T-helper 2 cell (primary cell): ENCODE results near the gene RNF217.
"Not testable (repeated sequence)": the region's sequence is repeated elsewhere in the genome, so short reads cannot be mapped to it uniquely, and the experiment has no call there.

Experiments used
- DNase-seq, 5 experiments: peaks; one replicate each; pipeline versions ENCODE4 v3.0.0 to v3.0.0-alpha.2; 2012 to 2022

RNF217 gene

DNA sequence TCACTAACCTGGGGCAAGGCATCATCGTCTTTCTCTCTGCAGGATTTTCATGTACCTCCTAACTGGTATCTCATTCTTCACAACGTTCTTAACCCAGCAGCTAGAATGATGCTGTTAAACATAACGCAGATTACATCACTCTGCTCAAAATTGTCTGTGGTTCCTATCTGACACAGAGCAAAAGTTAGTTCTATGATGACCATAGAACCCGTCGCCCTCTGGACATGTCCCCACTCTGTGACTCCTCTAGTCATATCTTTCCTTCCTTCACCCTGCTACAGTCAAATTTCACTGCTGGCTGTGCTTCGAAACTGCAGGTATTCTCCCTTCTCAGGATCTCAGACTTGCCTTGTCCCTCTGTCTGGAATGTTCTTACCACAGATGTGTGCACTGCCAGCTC, 103.9 kb downstream of the RNF217 start:
- no peak for DNase-seq

DNA sequence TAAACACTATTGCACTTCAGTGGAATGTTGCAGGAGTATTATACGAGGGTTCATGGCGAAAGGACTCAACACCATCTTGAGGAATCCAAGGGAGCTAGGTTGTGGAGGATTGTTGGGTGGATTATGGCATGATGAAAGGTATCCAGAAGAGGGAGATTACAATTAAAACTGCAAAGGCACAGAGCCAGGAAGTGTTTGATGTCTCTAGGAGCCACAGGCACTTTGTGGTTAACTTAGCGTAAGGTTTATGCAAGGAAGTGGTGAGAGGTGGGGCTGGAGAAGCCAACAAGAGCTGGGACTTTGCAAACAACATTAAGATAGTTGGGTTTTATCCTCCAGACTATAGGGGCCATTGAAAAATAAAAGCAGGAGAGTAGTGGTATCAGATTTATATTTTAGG, 104.7 kb downstream of the RNF217 start:
- DNase-seq = peak in 1 of 5 experiments; percentile 87

DNA sequence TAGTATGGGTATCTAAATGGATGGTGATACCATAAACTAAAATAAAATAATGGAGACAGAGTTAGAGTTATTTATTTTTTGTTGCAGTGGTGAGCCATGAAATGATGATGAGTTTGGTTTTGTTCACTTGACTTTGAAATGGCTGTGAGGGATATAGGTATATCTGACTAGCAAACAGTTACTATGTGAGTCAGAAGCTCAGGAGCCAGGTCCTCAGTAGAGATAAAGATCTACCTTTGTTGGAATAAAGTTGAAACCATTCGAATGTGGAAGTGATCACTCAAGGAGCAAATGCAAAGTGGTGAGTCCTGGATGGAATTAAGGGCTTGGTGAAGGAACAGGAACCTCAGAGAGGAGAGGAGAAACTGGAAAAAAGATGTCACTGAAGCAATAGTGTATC, 105.3 kb downstream of the RNF217 start:
- peak in 1 of 5 experiments; percentile 11 for DNase-seq

DNA sequence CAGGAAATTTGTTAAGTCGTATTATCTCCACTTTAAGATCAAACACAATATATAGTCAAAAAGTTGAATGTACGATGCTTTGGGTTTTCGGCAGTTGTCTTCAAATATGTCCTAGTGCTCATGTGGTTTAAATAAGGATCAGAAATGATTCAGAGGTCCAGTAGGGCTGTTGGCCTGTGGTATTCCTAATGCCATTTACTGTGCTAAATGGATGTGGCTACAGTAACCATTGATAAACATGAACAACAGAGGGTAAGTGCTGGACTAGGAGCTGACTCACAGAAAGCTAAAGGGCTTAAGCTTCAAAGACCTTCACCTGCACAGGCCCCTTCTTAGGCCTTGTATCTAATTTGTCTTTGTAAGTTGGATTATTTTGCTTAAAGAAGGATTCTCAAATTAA, 110.8 kb downstream of the RNF217 start:
- DNase-seq = no peak

DNA sequence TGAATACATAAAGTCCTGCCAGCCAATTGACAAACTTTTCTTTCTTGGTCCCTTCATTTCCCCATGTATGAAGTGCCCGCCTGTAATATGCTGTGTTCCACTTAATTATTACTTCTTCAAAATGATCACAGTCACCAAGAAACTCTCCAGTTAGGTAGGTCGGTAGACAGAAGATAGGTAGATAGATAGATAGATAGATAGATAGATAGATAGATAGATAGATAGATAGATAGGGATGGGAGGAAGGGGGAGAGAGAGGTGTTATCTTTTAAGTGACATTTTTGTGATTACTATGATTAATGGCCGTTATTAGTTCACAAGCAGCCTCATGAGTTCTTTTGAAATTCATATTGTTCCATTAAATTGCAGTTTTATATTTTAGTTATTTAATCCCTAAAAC, 111.9 kb downstream of the RNF217 start:
- DNase-seq = no peak

DNA sequence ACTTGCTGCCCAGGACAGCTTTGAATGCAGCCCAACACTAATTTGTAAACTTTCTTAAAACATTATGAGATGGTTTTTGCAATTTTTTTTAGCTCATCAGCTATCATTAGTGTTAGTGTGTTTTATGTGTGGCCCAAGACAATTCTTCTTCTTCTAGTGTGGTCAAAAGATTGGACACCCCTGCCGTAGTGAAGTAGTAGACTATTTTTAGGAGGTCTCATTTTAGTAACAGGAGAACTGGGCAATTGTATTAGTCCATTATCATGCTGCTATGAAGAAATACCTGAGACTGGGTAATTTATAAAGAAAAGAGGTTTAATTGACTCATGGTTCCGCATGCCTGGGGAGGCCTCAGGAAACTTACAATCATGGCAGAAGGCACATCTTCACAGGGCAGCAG, 112.8 kb downstream of the RNF217 start:
- not testable (repeated sequence) for DNase-seq

DNA sequence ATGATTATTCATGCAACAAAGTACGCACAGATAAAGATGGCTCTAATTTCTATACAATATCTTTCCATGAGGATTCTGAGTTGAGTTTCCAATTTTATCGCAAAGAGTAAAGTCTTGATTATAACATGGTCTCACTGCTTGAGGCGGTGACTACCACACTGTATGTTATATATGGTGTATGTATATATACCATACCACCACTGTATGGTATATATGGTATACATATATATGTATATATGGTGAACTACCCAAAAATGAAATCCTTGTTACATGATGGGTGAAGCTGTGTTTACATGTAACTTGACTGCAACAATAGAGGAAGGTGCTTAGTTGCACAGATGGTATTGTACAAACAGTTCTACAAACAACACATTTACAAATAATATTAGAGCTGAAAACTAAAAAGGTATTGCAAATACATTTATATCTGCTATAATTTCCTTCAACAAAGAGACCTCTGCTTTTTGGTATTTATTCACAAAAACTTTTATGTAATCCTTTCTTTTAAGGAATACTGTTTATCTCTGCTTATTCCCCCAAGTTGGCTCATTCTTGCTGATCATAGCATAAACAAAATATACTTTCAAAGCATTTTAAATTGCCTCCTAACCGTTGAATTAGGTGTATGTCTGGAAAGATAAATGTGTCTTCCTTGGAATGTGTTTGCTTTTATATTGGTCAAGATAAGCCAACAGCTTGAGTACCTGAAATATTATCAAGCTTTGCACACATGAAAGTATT, 113.7 kb downstream of the RNF217 start:
- DNase-seq = no peak

DNA sequence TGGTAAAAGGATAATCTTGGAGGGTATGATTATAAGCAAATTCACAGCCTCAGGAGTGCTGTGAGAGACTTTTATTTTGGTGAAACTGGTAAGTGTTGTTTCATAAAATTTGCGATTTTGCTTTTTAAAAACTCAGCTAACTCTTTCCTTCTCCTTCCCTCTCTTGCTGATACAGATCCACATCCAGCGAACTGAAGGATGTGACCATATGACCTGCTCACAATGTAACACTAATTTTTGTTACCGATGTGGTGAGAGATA, 114.2 kb downstream of the RNF217 start:
- no peak for DNase-seq

DNA sequence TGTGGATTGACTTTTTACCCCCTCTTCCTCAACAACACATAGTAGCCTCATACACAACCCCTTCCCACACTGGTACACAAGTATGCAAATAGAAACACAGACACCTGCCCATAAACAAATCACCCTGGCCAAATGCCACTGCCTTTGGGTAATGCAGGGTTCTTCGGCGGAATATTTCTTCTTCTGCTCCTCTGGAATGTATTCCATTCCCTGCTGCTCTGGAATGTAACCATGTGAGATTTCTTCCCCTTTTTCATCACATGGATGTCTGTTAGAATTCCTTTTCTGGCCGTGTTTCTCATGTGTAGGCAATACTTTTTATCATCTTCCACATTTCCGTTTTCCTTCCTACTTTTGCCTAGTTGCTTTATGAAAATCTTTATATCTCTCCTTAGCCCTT, 115.2 kb downstream of the RNF217 start:
- no peak for DNase-seq

DNA sequence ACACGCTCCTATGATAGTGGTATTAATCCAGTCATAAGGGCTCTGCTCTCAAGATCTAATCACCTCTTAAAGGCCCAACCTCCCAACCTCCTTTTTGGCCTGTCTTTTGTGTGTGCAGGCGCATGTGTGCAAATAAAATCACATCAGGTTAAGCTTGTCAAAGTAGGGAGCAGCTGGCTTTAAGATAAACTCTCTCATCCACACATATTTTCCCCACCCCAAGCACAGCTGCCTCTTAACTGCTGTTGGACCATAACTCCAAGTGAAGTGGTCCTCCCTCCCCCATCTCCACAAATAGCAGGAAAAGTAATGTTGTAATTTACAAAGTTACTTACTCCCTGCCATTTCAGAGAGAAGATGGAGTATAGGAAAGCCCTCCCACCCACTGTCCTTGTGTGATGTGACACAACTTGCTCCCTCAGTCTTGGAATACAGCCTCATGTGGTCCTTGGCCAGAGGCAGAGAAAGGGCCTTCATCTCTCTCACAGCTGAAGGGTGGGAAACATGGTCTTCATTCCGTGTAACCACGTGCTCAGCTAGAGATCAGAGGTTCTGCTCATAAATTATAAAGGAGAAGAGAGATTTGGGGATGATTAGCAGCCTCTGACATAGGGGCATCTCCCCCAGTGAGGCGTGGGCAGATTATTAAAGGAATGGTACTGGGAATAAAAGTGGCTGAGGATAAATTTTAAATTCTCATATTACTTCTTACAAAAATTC, 116.5 kb downstream of the RNF217 start:
- DNase-seq = no peak

DNA sequence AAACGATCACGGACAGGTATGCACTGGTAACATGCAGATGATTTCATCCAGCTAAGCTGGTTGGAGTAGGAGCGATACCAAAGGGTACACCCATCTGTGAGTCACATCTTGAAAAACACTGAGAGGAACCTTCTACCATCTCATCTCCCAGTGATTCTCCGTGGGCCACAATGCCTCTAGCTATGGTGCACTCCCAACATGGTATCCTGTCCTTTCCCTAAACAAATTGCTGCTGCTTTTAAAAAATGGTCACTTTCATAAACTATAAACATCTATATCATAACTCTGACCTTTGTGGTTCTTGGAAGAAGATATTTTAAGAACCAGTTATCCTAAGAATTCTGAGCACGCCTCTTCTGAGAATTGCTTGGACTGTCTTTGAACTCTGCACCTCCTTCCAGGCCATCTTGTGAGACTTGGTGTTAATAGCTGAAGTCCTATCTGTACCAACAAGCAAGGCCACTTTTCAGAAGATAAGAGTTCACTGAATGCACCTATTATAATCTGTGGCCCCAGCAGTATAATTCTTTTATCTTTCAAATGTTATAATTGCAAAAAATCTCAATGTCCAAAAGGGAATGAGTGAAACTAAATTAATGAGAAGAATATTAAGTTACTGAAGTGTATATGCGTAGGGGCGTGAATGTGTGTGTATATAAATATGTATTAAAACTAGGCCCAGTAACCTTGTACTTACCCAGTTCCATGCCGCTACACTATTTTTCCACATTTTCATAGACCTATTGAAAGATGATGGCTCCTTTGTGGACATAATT, 120.9 kb downstream of the RNF217 start:
- no peak for DNase-seq

DNA sequence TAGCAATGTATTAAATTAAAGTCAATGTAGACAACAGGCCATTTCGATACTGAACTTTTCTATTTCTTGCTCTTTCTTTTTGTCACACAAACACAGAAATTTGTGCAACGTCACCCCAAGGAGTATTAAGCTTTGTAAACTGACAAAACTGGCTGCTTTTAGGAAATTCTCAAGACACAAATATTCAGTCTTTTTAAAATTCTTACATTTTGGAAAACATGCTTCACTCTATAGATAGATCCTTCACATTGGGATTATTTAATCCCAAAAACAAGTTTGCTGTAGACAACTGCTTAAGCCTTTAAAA, 121.4 kb downstream of the RNF217 start:
- no peak for DNase-seq

DNA sequence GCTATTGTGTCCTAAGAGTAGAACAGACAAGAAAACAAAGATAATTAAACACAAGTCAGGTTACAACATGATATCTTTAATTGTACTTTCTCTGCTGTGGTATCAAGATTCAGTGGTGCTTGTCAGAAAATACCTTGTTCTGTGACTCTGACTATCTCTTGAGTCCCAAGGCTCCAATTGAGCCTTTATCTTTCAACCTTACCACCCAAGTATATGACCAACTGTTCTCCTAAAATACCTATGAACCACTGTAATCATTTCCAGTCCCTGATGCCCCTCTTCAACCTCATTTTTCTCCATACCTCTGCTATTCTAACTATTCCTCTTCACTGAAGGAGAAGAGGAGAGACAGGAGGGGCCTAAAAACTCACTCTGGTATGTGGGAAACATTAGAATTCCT, 124.5 kb downstream of the RNF217 start:
- DNase-seq = no peak

DNA sequence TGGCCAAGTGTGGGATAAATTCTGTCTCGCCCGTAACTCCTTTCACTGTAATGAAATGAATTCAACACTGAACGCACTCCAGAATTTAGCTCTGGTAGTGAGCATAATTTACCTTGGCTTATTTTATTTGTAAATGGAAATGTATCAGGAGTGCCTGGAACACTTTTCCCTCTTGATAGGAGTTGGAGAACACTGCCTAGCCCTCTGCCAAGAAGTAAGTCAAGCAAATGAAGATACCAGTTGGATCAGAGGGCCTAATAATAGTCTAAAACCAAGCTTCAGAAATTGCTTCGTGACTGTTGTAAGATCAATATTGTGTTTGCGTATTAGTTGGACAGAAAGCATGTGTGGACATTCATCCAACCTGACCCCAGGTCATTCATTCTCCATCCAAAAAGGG, 126.7 kb downstream of the RNF217 start:
- no peak for DNase-seq

DNA sequence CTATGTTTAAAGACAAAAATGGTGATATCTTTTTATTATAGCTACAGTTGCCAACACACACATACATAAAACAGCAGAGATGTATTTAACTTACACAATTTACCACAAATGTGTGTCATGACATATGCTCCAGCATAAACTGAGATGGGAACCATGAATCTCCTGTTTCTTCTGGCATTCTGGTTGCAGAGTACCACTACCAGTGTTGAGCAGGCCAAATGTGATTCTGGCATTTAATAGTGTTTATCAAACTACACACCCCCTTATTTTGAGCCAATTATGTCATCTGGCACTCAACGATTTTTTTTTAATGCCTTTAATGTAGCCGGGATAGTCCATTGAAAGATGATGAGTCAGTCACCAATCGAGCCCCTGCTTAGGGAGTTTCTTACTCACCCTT, 132.3 kb downstream of the RNF217 start:
- DNase-seq = no peak

DNA sequence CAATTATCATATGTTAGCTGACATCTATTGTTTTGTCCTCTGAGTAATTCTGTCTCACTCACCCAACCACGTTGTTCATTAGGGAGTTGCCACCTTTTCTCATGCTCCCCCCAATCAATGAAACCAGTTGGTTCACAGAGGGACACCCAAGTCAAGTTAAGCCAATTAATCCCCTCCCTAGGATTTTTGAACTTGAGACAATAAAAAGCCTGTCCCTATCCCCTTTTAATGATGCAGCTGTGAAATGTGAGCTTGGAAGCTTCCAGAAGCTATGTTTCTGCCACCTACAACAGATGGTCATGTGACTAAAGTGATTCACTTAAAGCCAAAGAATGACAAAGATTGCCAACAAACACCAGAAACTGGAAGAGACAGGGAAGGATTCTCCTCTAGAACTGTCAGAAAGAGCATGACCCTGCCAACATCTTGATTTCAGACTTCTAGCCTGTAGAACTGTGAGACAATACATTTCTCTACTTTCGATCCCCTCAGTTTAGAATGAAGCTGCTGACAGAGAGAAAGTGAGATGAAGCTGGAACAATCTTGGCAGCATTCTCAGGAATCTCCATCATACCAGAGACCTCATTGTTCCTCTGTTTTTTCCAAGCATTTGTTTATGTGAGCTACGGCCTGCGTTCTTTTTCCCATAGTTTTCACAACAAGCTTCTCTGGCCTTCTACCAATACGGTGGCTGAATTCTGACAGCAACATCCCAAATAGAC, 133.5 kb downstream of the RNF217 start:
- no peak for DNase-seq

DNA sequence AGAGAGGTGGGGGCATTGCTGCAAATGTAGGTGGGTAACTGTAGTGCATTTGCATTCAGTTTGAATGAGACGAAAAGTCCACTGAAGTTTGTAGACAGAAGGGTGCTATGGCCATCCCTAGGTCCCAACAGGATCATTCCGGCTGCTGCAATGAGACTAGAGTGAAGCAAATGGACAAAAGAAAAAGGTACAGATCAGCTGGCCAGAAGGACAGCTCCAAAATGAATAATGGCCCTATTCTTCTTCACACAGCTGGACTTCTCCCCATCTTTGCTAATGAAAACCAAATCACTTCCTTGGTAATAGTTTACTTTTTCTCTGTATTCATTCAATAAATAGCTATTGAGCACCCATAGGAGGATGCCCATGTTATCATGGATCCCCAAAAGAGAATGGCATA, 134.9 kb downstream of the RNF217 start:
- no peak for DNase-seq

DNA sequence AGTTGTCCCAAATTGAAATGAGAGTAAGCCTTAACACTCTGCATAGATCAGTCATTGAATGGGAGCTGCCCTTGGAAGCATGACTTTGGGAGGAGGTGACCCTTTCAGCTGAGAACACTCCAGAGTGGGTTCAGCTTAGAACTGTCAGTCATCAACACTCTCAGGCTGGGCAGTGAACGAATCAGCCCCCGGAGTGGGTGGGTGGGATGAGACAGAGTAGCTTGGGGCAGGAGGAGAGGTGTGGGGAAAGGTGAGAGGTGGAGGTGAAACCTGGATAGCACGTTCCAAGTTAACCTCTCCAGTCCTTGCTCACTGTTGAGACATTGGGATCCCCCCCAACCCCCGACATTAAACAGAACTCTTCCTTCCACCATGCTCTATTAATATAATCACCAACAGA, 136.0 kb downstream of the RNF217 start:
- DNase-seq = no peak

DNA sequence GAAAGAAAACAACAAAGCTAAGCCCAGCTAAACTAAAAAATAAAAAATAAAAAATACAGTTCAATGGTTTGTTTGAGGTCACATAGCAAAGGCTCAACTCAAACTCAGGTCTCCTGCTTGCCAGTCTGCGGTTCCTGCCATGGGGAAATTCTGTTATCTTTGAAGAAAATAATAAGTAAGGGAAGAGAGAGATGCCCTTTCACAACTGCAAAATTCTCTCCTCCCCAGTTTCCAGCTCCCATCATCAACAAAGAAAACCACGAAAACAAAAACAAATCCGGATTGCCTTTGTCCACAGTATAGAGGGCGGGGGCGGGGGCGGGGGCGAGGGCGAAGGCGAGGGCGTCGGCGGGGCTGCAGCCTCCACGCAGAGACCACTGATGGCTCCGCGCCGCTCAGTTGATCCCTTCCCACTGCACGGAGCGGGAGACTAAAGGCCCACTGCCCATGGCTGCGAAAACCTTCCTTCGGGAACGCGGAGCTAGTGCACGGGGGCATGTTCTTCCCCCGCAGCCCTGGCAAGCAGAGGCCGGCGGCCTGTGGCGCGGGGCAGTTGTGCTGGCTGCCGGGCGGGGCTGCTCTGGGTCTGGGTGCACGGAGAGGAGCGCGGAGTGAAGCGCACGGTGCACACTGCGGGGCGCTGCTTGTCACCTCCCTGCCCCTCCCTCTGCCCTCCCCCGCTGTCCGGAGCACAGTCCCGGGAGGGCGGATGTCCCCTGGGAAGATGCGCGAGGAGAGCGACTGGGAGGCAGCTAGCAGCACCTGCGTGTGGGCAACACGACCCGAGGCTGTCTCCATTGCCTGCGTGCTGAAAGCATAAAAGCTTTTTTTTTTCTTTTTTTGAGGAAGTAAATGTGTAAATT, 137.2 kb downstream of the RNF217 start:
- DNase-seq = peak in 2 of 5 experiments; percentile 1 to 11

DNA sequence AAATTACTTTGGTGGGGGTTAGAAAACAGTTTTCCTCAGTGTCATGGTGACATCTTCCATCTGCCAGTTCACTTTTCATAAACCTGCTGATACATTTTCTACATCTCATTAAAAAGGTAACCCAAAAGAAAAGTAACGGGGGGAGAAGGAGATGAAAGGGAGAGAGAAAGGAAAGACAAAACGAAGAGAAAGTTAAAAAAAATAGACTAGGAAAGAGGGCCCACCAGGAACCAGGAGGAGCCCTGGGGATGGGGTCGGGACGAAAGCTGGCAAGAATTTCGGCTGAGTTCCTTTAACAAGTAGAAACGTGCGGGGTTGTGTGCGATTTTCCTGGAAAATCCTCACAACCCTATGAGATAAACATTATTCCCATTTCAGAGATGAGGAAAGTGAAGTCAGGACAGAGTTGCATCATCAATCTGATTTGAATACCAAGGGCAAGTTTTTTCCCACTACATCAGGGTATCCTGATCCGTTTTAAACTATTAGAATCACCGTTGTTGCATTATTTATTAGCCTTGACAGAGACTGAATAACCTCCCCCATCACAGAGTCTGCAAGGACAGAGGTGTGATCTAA, 137.9 kb downstream of the RNF217 start:
- no peak for DNase-seq

DNA sequence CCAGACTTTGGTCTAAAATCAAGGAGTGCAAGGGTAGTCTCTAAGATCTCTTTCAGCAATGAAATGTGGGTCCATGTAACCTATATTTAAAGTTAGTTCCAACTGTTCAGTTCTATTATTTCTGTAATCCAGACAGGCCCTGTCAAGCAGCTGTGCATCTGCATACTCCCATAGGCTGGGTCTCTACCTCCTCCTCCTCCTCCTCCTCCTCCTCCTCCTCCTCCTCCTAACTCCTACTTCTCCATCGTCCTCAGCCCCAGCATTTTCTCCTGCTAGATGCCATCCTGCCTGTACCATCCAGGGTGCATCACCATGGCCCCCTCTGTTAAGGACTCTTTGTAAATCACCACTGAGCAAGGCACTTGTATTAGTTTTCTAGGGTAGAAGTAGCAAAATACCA, 138.9 kb downstream of the RNF217 start:
- no peak for DNase-seq

DNA sequence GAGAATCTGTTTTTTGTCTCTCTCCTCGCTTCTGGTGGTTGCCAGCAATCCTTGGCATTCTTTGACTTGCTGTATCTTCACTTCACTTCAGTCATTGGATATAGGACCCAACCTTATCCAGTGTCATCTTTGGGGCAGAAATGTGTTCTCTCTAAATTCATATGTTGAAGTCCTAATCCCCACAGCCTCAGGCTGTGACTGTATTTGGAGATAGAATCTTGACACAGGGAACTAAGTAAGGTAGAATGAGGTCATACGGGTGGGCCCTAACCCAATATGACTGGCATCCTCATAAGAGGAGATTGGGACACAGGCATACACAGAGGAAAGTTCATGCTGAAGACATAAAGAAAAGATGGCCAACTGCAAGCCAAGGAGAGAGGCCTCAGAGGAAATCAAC, 139.4 kb downstream of the RNF217 start:
- no peak for DNase-seq
